Mucosa of rectum (tissue), 2 donors: Measurements from ENCODE around the gene DQX1.

Experiments used
- H3K27ac ChIP-seq, 2 donors: one replicate each; pipeline ENCODE4 v1.7.0; 2013; ENCODE audit warnings: inconsistent platforms in 2 of 2, low read depth in 2 of 2, low read length in 2 of 2
- H3K27me3 ChIP-seq, 2 donors: one replicate each; pipeline ENCODE4 v1.7.0; 2013; ENCODE audit warnings: low read length in 2 of 2; ENCODE audit not compliant: control insufficient read depth in 2 of 2, insufficient read depth in 2 of 2
- H3K36me3 ChIP-seq, 2 donors: one replicate each; pipeline ENCODE4 v1.7.0; 2013; ENCODE audit warnings: low read length in 2 of 2; ENCODE audit not compliant: control insufficient read depth in 2 of 2, insufficient read depth in 2 of 2
- H3K4me1 ChIP-seq, 2 donors: one replicate each; pipeline ENCODE4 v1.7.0; 2013; ENCODE audit warnings: low read length in 2 of 2, mild to moderate bottlenecking in 1 of 2; ENCODE audit not compliant: control insufficient read depth in 2 of 2, insufficient read depth in 2 of 2
- H3K4me3 ChIP-seq, 2 donors: one replicate each; pipeline ENCODE4 v1.7.0; 2013; ENCODE audit warnings: low read length in 2 of 2
- H3K9ac ChIP-seq, 2 donors: one replicate each; pipeline ENCODE4 v1.7.0; 2013; ENCODE audit warnings: low read length in 2 of 2, low read depth in 1 of 2, mild to moderate bottlenecking in 1 of 2
- H3K9me3 ChIP-seq, 2 donors: one replicate each; pipeline ENCODE4 v1.7.0; 2013; ENCODE audit warnings: low read length in 2 of 2; ENCODE audit not compliant: control insufficient read depth in 2 of 2
- donor health status: healthy.
- donor health status: Normal muscosa, but diverticular disease.

The DQX1 gene, protein sequence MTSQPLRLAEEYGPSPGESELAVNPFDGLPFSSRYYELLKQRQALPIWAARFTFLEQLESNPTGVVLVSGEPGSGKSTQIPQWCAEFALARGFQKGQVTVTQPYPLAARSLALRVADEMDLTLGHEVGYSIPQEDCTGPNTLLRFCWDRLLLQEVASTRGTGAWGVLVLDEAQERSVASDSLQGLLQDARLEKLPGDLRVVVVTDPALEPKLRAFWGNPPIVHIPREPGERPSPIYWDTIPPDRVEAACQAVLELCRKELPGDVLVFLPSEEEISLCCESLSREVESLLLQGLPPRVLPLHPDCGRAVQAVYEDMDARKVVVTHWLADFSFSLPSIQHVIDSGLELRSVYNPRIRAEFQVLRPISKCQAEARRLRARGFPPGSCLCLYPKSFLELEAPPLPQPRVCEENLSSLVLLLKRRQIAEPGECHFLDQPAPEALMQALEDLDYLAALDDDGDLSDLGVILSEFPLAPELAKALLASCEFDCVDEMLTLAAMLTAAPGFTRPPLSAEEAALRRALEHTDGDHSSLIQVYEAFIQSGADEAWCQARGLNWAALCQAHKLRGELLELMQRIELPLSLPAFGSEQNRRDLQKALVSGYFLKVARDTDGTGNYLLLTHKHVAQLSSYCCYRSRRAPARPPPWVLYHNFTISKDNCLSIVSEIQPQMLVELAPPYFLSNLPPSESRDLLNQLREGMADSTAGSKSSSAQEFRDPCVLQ

DNA sequence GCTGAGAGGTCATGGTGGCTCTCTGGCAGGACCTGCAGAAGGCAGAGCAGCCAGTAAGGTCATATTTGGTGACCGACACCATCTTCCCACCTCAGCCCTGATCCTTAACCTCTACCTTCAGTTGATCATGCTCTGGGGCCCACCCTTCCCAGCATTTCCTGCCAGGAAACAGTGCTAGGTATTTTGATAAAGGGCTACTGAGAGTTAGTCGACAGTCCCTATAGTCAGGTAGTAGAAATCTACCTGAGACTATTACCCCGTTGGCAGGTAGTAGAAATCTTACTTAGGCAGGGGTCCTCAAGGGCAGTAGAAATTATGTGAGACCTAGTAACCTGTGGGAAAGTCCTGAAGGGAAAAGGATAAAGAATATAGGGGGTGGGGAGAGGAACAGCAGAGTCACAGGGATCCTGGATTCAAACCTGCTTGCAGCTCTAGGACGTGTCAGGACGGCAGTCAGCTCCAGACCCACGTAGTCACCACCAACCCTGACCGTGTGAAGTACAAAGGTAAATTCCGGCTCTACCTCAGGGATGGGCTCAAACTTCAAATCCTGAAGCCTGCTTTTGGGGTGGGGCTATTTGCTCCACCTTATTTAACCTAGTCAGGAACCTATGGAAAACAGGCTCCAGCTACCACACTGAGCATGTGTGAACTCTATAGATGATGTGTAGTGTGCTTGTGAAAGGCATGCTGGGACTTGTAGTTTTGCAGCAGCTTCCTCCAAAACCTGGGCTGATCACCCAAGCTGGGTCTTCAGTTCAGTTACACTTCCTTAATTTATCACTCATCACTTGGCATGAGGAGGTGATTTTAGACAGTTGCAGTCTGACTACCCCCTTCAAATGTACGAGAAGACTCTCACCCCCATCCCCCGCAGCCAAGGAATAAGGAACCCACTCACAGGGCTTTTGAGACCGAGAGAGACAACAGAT is at the start of gene DQX1:
Gene DQX1 (minus strand): TSS at position 515 of the 932 bp plus-strand sequence. CDS start 502 bp downstream, at position 13.
- no peaks in the 10 kb centered on the region for H3K9me3 ChIP-seq
- H3K27ac ChIP-seq = peak within 1 kb of the TSS; percentile 76 to 82
- no peaks in the 10 kb centered on the region for H3K27me3 ChIP-seq
- peak within 1 kb of the TSS; percentile 65 to 69 for H3K4me3 ChIP-seq
- H3K36me3 ChIP-seq = peaks cover 12 to 30% of the 10 kb centered on the region in 2 donors
- peaks cover 26 to 28% of the 10 kb centered on the region in 2 donors for H3K4me1 ChIP-seq
- H3K9ac ChIP-seq = peak within 1 kb of the TSS; percentile 65 to 74

- no peaks in the 10 kb centered on the region for H3K27me3 ChIP-seq
- no peak overlapping the region for H3K9ac ChIP-seq
- H3K4me3 ChIP-seq = no peak overlapping the region
- H3K27ac ChIP-seq = no peak overlapping the region
- H3K4me1 ChIP-seq = no peaks in the 10 kb centered on the region
- no peaks in the 10 kb centered on the region for H3K9me3 ChIP-seq
- no peaks in the 10 kb centered on the region for H3K36me3 ChIP-seq
Observed at GRCh38 chr2:74575320-74575719, 49.3 kb upstream of the DQX1 start.

- Histone ChIP-seq H3K4me1 (no peaks in the 10 kb centered on the region), H3K36me3 (no peaks in the 10 kb centered on the region), H3K9ac (no peak overlapping the region), H3K27ac (peak overlapping the region in 1 of 2 donors; percentile 3), H3K4me3 (no peak overlapping the region), H3K9me3 (no peaks in the 10 kb centered on the region), H3K27me3 (no peaks in the 10 kb centered on the region)
Observed at GRCh38 chr2:74573747-74574562, 47.9 kb upstream of the DQX1 start.

GRCh38 chr2:74572178-74572925 is 46.3 kb upstream of the DQX1 start:
- H3K9ac ChIP-seq = no peak overlapping the region

DNA sequence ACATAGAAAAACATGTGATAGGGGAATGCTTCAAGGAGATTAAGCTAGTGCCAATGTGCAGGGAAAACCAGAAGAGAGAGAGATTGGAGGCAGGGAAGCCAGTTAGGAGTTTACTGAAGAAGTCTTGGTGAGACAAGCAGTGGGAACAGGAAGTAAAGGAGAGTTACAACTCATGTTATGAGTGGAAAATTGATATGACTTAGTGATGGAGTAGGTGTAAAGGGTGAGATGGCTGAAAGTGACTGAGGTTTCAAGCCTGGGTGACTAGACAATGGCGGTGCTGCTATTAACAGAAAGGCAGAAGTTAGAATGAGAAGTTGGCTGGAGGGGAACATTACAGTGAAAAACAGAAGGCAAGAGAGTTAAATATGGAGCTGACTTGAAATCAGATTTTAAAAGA is 45.0 kb upstream of the DQX1 start:
- no peaks in the 10 kb centered on the region for H3K27me3 ChIP-seq
- no peak overlapping the region for H3K9ac ChIP-seq
- H3K36me3 ChIP-seq = no peaks in the 10 kb centered on the region
- peaks cover 0 to 4% of the 10 kb centered on the region in 2 donors for H3K4me1 ChIP-seq
- H3K4me3 ChIP-seq = no peak overlapping the region
- no peaks in the 10 kb centered on the region for H3K9me3 ChIP-seq
- no peak overlapping the region for H3K27ac ChIP-seq

More at GRCh38 chr2:74572178-74572925, 46.3 kb upstream of the DQX1 start:
- Histone ChIP-seq H3K4me1 (no peaks in the 10 kb centered on the region), H3K36me3 (no peaks in the 10 kb centered on the region), H3K27me3 (no peaks in the 10 kb centered on the region), H3K27ac (no peak overlapping the region), H3K9me3 (no peaks in the 10 kb centered on the region), H3K4me3 (no peak overlapping the region)

DNA sequence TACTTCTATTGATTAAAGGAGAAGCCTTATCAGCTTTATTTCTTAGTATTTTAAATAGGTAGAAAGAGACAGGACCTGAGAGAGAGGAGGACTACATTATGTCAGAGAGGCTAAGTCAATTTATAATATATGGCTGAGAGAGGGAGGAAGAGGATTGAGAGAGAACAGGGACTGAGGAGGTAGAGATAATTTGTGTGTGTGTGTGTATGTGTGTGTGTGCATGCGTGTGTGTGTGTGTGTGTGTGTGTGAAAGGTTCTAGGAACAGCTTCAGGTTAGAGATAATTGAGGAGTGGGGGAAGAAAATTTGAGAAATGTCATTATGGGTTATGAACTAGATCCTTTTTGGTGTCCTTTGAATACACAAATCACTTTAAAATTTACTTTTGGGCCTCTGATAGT is 43.7 kb upstream of the DQX1 start:
- H3K27me3 ChIP-seq = no peaks in the 10 kb centered on the region
- no peaks in the 10 kb centered on the region for H3K36me3 ChIP-seq
- H3K9ac ChIP-seq = no peak overlapping the region
- H3K4me1 ChIP-seq = peaks cover 0 to 4% of the 10 kb centered on the region in 2 donors
- H3K27ac ChIP-seq = no peak overlapping the region
- H3K9me3 ChIP-seq = no peaks in the 10 kb centered on the region
- H3K4me3 ChIP-seq = no peak overlapping the region

GRCh38 chr2:74567881-74568280 is 41.9 kb upstream of the DQX1 start:
- H3K4me3 ChIP-seq = no peak overlapping the region
- peaks cover 0 to 4% of the 10 kb centered on the region in 2 donors for H3K4me1 ChIP-seq
- no peak overlapping the region for H3K27ac ChIP-seq
- no peaks in the 10 kb centered on the region for H3K27me3 ChIP-seq
- H3K9ac ChIP-seq = no peak overlapping the region
- no peaks in the 10 kb centered on the region for H3K36me3 ChIP-seq
- no peaks in the 10 kb centered on the region for H3K9me3 ChIP-seq

- Histone ChIP-seq H3K9ac (no peak overlapping the region), H3K27me3 (no peaks in the 10 kb centered on the region), H3K4me3 (no peak overlapping the region), H3K4me1 (peaks cover 0 to 4% of the 10 kb centered on the region in 2 donors), H3K9me3 (no peaks in the 10 kb centered on the region), H3K27ac (no peak overlapping the region), H3K36me3 (no peaks in the 10 kb centered on the region)
Observed at GRCh38 chr2:74566754-74567085, 40.7 kb upstream of the DQX1 start.
